MM.1S (cell line): Measurements from ENCODE around the gene COL6A5.

Source experiments
- CTCF ChIP-seq: fragments of 300-600 bp; sonication (generic); IDR thresholded peaks from 2 replicates; pipeline ENCODE4 v1.5.1; 2016; ENCODE audit warnings: antibody characterized with exemption, low read length, mixed read lengths
- EZH2 ChIP-seq: fragments of 300-600 bp; sonication (generic); optimal IDR thresholded peaks from 2 replicates; pipeline ENCODE3; 2017; ENCODE audit warnings: low read depth, mild to moderate bottlenecking, antibody characterized with exemption, low read length, mixed read lengths
- EZH2phosphoT487 ChIP-seq: fragments of 300-600 bp; sonication (generic); IDR thresholded peaks from 2 replicates; pipeline ENCODE4 v1.6.1; 2018; ENCODE audit warnings: antibody characterized with exemption, low read length

- TF ChIP-seq CTCF (no peak), EZH2 (no peak), EZH2phosphoT487 (no peak)
These were observed 32.6 kb downstream of the COL6A5 start for GRCh38 chr3:130377960-130378676.
